HTERT RPE-1 (cell line): Measurements from ENCODE around the gene GNA12.

Experiments used
- in situ Hi-C: fragments of 300-500 bp; cut with MboI; formaldehyde crosslinking; loops from 4 replicates; pipeline ENCODE4 v1.14.3; 2020; ENCODE audit warnings: low sequenced_read_pairs

The GNA12 gene, protein sequence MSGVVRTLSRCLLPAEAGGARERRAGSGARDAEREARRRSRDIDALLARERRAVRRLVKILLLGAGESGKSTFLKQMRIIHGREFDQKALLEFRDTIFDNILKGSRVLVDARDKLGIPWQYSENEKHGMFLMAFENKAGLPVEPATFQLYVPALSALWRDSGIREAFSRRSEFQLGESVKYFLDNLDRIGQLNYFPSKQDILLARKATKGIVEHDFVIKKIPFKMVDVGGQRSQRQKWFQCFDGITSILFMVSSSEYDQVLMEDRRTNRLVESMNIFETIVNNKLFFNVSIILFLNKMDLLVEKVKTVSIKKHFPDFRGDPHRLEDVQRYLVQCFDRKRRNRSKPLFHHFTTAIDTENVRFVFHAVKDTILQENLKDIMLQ

DNA sequence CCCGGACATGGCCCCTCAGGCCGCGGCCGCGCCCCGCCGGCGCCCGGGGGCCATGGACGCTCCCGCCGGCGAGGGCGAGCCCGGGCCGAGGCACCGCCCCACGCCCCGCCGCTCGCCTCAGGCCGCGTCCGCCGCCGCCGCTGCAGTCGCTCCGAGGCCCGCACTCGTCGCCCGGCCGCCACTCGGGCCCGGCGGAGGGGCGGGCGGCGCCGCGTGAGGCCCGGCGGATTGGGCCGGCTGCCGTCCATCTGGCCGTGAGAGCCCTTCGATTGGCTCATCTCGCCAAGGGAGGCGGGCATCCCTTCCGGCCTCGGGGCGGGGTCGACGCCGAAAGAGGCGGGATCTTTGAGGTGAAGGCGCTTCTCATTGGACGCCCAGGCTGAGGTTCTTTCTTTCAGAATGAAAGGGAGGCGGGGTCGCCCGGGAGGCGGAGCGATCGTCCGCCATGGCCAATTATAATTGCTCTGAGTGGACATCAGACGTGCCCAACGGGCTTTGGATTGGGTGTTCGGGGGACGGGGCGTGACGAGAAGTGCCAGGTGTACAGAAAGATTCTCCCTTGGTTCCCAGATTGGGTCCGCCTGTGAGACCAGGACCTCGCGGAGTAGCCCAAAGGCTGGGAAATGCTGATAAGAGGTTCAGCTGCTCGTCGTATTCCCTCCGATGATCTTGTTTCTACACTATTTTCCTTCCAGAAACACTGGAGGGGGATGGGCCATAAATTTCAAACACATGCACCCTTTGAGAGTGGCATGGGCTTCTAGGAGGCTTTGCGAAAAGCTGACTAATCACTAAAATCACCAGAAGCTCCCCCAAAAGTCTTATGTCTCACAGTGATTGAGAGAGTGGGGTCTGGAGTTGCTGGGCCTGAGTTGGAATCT lies at the start of gene GNA12:
Gene GNA12 (minus strand): TSS at position 156 of the 881 bp plus-strand sequence. CDS start 147 bp downstream, at position 9.
- in situ Hi-C loops, result no loop called here

DNA sequence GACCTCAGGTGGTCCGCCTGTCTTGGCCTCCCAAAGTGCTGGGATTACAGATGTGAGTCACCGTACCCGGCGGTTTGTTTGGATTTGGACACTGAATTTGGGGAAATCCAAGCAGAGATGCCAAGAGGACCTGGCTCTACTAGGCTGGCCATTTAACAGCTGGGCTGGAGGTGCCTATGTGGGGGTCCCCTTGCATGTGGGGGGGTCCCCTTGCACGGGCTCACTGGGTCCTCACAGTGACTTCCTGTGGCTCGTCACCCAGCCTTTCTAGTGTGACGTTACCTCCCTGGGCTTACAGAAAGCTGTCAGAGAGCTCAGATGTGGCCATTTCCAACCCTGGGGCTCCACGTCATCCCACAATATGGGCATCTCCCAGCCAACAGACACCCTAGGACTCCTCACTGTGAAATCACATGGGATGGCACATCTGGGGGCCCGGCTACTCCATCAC lies 49.3 kb upstream of the GNA12 start:
- in situ Hi-C loops, result no loop called here

DNA sequence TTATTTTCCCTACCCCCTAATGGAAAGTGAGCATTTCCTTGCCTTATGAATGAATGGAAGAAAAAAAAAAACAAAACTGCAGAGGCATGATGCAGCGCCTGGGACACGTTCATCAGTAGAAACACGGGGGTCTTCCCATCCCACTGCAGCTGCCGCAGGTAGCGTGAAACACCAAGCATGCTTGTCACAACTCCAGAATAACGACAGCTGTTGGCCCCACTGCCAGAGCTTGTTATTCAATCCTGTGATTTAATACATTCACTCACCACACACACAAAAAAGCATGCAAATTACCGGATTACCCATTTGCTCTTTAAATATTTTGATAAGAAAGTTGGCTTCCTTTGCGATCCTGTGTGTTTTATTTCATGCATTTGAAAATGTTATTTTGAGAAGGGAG lies 48.4 kb upstream of the GNA12 start:
- in situ Hi-C loops, result no loop called here

DNA sequence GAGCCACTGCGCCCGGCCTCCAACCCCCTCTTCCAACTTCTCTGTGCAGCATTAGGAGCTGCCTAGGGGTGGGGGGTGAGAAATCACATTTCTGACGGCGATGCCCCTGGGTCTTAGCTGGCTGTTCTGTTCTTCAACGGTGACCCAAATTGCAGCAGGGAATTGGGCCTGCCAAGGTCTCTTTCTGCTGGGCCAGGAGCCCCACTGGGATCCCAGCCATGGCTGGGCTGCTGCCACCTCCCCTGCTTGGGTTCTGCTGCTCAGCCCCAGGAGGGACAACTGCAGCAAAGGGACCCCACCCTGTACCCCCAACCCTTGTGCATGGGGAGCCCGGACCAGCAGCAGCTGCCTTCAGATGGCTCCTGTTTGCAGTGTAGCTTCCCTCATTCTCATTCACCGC lies 43.7 kb upstream of the GNA12 start:
- in situ Hi-C loops, result no loop called here

DNA sequence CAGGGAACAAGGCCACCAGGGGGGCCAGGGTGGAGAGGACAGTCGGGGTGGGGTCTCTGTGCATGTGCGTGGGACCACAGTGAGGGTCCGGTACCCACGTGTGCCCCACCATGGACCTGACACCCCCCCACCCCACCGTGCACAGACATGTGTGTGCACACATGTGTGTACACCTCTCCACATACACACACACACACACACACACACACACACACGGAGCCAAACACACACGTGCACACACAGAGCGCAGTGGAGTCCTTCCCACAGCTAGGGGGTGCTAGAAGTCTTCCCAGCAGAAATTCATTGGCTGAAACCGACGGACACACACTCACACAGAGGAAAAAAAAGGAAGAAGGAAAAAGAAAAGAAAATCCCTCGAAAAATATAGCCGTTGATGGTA lies 42.8 kb upstream of the GNA12 start:
- in situ Hi-C loops, result no loop called here

DNA sequence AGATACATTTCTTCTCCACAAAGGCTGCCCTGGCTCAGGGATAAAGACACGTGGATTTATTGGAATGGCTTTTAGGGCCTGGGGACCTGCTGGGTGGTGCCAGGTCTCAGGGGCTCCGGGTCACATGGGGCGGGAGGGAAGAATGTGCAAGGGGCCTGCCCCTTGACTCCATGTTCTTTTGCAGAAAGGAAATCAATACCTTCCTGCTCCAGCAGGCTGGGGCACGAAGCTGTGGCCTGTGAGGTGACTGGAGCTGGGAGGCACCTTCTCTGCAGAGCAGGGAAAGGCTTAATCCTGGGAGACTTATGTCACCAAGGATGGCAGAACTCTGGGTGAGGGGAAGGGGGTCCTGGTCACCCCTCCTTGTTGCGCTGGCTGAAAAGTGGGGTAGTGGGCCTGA lies 42.3 kb upstream of the GNA12 start:
- in situ Hi-C loops, result no loop called here

DNA sequence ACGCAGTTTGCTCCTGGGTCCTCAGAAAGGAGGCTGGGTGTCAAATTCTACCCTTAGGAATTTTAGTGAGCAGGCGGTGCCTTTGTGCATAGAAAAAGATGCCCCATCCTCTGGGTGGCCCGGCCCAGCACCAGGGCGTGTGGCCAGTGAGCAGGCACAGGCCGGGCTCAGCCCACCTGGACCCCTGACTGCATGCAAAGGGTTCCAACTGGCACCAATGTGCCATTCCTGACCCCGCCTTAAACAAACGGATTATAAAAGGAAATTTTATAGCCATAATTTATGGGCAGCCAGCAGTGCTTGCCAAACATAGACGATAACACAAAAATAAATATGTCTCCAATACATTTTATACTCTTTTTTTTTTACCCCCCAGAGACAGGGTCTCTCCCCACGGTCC lies 40.1 kb upstream of the GNA12 start:
- in situ Hi-C loops, result no loop called here

DNA sequence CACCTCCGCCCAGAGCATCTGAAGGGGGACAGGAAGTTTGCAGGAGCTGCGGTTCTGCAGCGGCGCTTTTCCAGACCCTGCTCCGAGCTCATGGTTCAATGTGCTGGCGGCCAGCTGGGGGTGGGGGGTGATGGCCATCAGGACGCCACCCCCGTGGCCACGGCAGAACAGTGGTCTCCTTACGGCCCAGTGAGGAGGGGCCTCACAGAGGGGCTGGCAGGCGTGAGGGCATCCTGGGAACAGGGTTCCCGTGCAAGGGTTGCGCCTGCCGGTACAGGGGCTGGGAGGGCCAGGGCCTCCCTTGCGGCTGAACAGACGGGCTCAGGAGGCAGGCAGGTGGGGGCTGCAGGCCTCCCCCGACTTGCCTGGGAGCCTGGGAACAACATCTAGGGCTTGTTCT lies 39.0 kb upstream of the GNA12 start:
- in situ Hi-C loops, result no loop called here

DNA sequence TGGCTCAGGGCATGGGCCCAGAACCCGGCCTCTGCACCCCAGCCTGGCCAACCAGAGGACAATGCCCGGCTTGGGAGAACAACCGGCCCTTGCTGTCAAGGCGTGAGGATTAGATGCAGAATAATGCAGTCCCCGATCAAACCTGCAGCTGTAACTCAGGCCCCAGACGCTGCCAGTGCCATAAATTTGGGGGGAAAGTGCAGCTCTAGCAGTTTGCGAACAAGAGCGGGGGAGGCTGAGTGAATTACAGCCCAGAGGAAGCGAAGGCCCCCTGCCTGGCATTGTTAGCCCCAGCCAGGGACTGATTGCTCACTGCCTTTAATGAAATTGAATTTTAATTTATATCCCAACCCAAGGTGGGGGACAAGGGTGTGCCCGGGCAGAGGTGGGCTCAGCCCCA lies 38.0 kb upstream of the GNA12 start:
- in situ Hi-C loops, result no loop called here

DNA sequence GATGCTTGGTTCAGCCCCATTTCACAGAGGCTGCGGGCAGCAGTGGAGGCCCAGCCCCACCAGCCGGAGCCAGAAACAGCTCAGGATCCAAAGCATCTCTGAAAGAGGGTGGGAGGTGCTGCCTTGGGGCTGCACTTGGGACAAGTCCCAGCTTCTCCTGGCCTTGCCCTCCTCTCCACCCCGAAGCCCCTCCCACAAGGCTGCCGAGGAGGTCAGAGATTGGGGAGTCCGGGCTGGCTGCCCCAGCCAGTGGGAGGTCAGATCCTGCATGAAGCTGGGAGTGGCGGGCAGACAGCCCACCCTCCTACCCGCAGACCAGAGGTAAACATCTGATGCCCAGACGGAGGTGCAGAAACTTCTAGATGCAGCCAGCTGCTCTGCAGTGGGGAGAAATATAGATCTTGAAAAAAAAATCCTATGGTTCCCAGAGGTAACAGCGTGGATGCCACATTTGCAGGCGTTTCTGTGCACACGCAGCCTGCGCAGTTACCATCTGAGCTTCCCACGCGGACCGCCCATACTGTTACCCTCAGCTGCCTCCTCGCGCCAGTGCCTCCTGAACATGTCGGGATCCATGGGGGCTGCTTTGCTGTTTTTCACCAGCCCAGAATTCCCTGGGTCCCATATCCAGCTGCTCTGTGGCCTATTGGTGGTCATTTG lies 36.9 kb upstream of the GNA12 start:
- in situ Hi-C loops, result no loop called here

DNA sequence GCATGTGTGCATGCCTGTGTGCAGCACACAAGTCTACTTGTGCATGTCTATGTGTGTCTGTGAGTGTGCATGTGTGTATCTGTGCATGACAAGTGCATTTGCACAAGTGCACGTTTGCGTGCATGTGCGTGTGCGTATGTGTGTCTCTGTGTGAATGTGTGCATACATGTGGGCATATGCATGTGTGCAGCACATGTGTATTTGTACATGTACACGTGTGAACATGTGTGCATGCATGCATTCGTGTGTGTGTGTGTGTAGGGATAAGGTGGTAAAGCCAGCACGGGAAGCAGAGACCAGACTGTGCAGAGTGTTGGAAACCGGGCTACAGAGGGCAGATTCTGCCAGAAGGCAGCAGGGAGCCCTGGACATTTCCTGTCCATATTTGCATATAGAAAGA lies 35.9 kb upstream of the GNA12 start:
- in situ Hi-C loops, result no loop called here

DNA sequence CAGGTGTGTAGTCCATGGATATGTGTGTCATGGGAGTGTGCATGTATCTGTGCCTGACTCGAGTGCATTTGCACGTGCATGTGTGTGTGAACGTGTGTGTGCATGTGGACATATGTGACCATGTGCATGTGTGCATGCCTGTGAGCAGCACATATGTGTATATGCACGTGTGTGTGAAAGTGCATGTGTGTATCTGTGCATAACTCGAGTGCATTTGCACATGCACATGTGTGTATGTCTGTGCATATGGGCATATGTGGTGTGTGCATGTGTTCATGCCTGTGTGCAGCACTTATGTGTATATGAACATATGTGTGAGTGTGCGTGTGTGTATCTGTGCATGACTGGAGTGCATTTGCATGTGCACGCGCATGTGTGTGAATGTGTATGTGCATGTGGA lies 35.2 kb upstream of the GNA12 start:
- in situ Hi-C loops, result no loop called here

DNA sequence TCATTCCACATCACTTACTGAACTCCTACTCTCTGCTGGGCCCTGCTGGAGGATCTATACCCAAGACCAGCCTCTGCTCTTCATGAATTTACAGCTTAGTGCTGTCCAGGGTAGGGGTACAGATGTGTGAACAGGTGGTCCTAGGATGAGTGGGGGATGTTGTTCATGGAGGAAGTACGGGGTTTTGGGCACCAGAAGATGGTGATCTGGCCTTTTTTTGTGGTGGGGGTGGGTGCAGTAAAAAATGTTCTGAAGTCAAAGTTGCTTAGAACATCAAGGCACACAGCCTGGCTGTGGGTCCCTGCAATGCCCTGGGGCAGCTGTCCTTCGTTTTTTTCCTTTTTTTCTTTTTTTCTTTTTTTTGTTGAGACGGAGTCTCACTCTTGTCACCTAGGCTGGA lies 34.2 kb upstream of the GNA12 start:
- in situ Hi-C loops, result no loop called here

DNA sequence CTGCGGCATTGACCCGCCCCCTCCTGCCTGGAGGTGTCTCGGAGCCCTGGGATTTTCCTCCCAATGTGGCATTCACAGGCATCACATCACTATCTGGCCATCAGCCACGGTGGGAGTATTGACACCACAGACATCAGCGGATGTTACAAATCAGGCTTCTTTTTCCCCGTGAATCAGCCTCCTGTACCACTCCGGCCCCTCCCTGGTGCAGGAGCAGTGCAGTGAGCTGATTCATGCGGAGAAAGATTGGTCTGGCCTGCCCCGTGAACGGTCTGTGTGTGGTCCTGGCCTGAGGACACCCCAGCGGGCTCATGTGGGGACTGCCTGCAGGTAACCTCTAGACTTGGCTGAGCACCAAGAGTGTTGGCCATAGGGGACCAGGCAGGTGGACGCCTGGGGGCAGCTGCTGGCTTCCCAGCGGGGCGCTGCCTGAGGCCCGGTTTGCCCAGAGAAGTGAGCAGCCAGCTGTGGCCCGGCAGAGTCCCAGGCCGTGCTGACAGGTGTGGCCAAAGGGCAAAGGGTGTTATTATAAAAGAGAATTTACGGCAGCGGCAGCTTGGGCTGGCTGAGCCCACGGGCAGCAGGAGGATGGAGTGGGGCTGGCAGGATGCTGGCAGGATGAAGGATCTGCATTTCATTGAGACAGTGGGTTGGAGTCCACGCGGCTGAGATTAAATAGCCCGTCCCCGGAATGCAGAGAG lies 32.1 kb upstream of the GNA12 start:
- in situ Hi-C loops, result no loop called here

DNA sequence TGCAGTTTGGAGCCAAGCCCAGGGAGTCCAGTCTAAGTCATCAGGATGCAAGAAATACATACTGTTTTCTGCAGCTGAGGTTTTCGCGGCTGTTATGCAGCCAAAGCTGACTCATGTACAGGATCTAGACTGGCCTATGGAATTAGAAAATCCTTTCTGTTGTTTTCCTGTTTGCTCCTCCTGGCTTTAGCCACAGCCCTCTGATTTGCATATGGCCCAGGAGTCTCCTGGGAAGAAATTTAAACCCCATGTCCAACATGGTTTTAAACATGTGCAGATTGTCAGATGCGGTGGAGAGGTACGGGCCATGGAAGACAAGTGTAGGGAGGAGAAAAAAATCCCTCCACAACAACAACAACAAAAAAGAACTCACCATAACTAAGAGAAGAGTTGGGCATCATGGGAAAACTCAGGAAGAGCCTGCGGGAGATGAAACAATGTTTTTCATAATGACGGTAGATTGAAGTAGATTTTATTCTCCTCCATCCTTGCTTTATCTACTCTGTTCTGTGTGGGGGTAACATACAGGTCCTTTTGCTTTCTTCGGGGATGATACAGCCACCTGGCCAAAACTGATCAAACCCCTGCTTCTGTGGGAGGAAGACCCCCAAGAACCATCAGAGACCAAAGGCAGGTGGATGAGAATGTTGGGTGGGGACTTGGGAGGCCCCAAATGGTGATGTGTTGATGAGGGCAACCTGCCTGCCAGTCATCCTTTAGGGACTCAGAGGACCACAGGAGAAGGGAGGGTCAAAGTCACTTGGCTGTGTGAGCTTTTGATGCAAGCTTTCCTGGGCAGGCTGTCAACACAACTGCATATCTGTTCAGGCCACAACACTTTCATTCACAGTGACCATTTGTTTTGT lies 29.8 kb upstream of the GNA12 start:
- in situ Hi-C loops, result no loop called here

DNA sequence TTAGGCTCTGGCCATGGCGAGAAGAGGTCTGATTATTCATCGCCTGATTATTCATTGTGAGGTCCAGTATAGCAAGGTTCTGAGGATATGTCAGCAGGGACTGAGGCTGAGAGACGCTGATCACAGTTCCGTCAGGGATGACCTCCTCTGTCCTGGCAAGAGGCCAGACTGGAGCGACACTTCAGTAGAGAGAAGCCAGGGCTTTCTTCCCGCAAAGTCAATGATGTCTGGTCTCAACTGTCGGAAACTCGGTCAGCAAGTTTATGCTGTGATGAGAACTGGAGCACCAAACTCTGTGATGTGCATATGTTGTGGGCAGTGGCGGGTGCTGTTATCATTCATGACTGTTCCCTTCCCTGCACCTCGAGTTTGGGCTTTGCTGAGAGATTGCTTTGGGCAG lies 29.0 kb upstream of the GNA12 start:
- in situ Hi-C loops, result no loop called here

DNA sequence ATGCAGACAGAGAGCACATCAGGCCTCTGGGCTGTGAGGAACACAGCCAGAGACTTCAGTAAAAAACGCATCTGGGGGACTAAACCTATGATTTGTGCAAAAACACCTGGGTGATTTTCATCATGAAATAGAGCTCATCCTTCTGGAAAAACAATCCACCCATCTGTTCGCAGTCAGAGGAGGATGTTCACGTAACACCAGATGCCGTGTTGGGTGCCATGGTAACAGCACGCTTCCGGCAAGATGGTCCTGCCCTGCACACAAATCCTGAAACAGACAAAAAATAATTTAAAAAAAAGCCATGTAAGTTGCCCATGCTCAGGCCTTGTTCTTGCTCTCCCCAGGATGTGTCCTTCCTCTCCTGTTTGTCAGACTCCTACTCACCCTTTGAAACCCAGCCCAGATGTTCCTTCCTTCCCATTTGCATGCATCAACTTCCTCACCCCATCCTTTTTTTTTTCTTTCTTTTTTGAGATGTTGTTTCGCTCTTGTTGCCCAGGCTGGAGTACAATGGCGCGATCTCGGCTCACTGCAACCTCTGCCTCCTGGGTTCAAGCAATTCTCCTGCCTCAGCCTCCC lies 28.3 kb upstream of the GNA12 start:
- in situ Hi-C loops, result no loop called here

DNA sequence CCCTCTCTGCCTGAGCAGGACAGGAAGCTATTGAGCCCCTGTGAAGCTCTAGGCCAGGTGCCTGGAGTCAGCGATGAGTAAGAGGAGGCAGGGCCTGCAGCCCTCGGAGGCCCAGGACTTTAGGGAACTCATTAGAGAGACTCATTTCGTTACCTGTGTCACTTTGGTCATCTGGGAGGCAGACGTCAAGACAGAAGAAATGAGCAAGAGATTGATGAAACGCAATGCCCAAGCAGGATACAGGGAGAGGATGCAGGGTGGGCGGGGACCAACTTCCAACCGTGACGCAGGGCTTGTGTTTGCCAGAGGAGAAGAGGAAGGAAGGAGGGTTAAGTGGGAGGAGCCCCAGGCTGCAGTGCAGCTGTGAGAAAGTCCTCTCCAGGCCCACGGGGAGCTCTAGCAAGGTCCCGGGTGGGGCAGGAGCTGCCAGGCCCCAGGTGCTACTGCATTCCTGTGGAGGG lies 26.4 kb upstream of the GNA12 start:
- in situ Hi-C loops, result no loop called here

DNA sequence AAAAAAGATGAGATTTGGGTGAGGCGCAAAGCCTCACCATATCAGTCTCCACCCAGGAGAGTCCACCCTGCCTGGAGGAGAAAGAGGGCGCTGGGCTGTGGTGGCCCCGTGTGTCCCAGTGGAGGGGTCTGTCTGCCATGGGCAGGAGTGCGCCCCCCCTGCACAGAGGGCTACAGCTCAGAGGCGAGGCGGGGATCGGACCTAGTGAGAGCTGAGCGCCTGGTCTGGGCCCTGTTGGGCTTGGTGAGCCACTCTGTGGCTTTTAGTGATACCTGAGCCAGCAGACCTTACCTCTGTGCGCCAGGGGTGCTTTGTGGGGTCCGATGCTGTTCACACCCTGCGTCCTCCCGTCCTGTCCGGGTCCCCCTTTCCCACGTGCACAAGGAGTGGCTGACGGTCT lies 25.9 kb upstream of the GNA12 start:
- in situ Hi-C loops, result no loop called here

DNA sequence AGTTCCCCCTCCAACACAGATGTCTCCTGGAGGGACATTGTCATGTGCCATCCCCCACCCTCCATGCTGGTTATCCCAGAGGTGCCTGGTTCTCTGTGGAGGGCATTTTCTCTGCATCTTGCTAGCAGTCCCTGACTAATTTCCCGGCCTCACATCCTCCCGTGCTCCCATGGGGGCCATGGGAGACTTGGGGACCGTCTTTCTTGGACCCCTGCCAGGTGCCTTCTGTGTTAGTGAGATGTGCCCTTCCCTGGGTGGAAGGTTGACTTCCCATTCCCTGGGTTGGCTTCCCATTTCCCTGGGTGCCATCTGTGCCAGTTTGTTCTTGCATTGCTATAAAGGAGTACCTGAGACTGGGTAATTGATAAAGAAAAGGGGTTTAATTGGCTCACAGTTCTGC lies 22.5 kb upstream of the GNA12 start:
- in situ Hi-C loops, result no loop called here
